Suprapubic skin (tissue), 3 donors: ENCODE data around the gene CA14.

Experiments used
- CTCF ChIP-seq, 2 donors: fragments of 200-600 bp in 1 of 2; fragments of 450-650 bp in 1 of 2; sonication (generic) in 1 of 2; IDR thresholded peaks; one replicate each; pipeline ENCODE4 v1.5.1; 2016 to 2019; ENCODE audit warnings: antibody characterized with exemption in 2 of 2, mild to moderate bottlenecking in 1 of 2, moderate library complexity in 1 of 2
- POLR2A ChIP-seq, 2 donors: fragments of 450-650 bp; IDR thresholded peaks; one replicate each; pipeline ENCODE4 v1.6.1; 2017; ENCODE audit warnings: antibody characterized with exemption in 2 of 2, mild to moderate bottlenecking in 2 of 2, moderate library complexity in 2 of 2

GRCh38 chr1:150263549-150263948 is 6.0 kb downstream of the CA14 start:
- TF ChIP-seq CTCF (IDR thresholded peaks at IDR 0.05) = no peak
- no peak for TF ChIP-seq POLR2A (IDR thresholded peaks at IDR 0.05)
